Sigmoid colon (tissue), 3 donors: Measurements from ENCODE around the gene EGF.
"Not testable (repeated sequence)": the region's sequence is repeated elsewhere in the genome, so short reads cannot be mapped to it uniquely, and the experiment has no call there.

ENCODE experiments used
- CTCF ChIP-seq, 4 experiments: fragments of 450-650 bp in 3 of 4; fragments of 200-600 bp in 1 of 4; IDR thresholded peaks; one replicate each; pipeline ENCODE4 v1.5.1; 2016 to 2019; ENCODE audit warnings: antibody characterized with exemption in 4 of 4, mild to moderate bottlenecking in 3 of 4, moderate library complexity in 2 of 4
- POLR2A ChIP-seq, 2 donors: fragments of 450-650 bp; IDR thresholded peaks; one replicate each; pipeline ENCODE4 v1.6.1; 2016; ENCODE audit warnings: antibody characterized with exemption in 2 of 2, mild to moderate bottlenecking in 2 of 2, moderate library complexity in 2 of 2

- TF ChIP-seq CTCF, POLR2A (IDR thresholded peaks at IDR 0.05): not testable (repeated sequence)
These were observed 36.5 kb downstream of the EGF start for GRCh38 chr4:109949099-109949718.
